K562 (cell line): Measurements from ENCODE around the gene NDUFB7. TPM values are rescaled to one million over a fixed set of nuclear protein-coding genes. Genes with fewer than 3 reads are reported as not detected.

Source experiments
- ATAC-seq: fragments of 200-7000 bp; cut with Tn5 transposase; 3 replicates; pipeline ENCODE4 v1.9.1; 2020; ENCODE audit warnings: moderate library complexity
- BruUV-seq: library from RNA; stranded (reverse); fragments of 400-500 nt; replicated peaks from 2 replicates; lab custom pipeline; 2021; lab: Mats Ljungman, UMichigan
- CTCF ChIA-PET: fragments of 300-600 bp; formaldehyde crosslinking; extraction: SDS; loops from one replicate; lab custom pipeline; 2021; ENCODE audit warnings: low intra/inter-chr PET ratio; lab: Yijun Ruan, JAX
- POLR2A ChIA-PET: fragments of 300-600, 350-650 bp; sonication (Branson Sonifier 250); formaldehyde crosslinking; extraction: SDS; loops from one replicate; lab custom pipeline; 2021; ENCODE audit warnings: antibody characterized with exemption, inconsistent platforms; lab: Yijun Ruan, JAX
- DNase-seq, 4 experiments: peaks; one replicate each; pipeline versions ENCODE4 v3.0.0 to v3.0.0-alpha.2; 2011 to 2018; ENCODE audit warnings: low spot score in 3 of 4, mixed read lengths in 3 of 4; ENCODE audit errors: extremely low read depth in 1 of 4
- FAIRE-seq: peaks from 2 replicates; lab custom pipeline; 2011; peaks lifted over from hg19 to GRCh38; lab: Jason Lieb, UNC
- H2AFZ ChIP-seq: 2 replicates; pipeline ENCODE4 v1.6.0; 2011; ENCODE audit warnings: low read depth, low read length, control low read depth, inconsistent platforms
- H3K27ac ChIP-seq: fragments of 200-600 bp; 3 replicates; pipeline ENCODE4 v1.8.0; 2011; ENCODE audit warnings: low read depth, mild to moderate bottlenecking, control low read depth, inconsistent platforms, low read length, moderate library complexity, mixed read lengths; ENCODE audit errors: extremely low read depth
- H3K27me3 ChIP-seq, 2 experiments: fragments of 300-600 bp in 1 of 2; 2 replicates in 1 of 2; 3 replicates in 1 of 2; pipeline versions ENCODE4 v1.6.0 to v1.8.0; 2011; ENCODE audit warnings: inconsistent platforms in 2 of 2, low read length in 2 of 2, mild to moderate bottlenecking in 1 of 2, mixed read lengths in 1 of 2, moderate library complexity in 1 of 2; ENCODE audit not compliant: control insufficient read depth in 2 of 2, insufficient read depth in 2 of 2
- H3K36me3 ChIP-seq: fragments of 300-600 bp; 3 replicates; pipeline ENCODE4 v1.8.0; 2011; ENCODE audit warnings: mild to moderate bottlenecking, low read length, inconsistent platforms; ENCODE audit not compliant: control insufficient read depth, insufficient read depth
- H3K4me1 ChIP-seq, 2 experiments: fragments of 200-600 bp in 1 of 2; replicated peaks in 1 of 2; 2 replicates in 1 of 2; 3 replicates in 1 of 2; pipeline versions ENCODE4 v1.5.1 to v1.8.0; 2011; ENCODE audit warnings: inconsistent platforms in 2 of 2, low read length in 2 of 2, mild to moderate bottlenecking in 1 of 2, mixed read lengths in 1 of 2, moderate library complexity in 1 of 2; ENCODE audit not compliant: control insufficient read depth in 2 of 2, insufficient read depth in 2 of 2
- H3K4me2 ChIP-seq: 2 replicates; pipeline ENCODE4 v1.6.1; 2011; ENCODE audit warnings: low read length, control low read depth, inconsistent platforms, mixed read lengths; ENCODE audit not compliant: insufficient read depth
- H3K4me3 ChIP-seq: fragments of 200-600 bp; sonication (generic), shearing (Covaris generic); 2 replicates; pipeline ENCODE4 v1.5.1; 2016; ENCODE audit warnings: control low read depth, inconsistent platforms
- H3K79me2 ChIP-seq: fragments of 200-600 bp; 3 replicates; pipeline ENCODE4 v1.8.0; 2011; ENCODE audit warnings: low read length, inconsistent platforms; ENCODE audit not compliant: control insufficient read depth, insufficient read depth
- H3K9ac ChIP-seq, 2 experiments: 2 replicates each; pipeline versions ENCODE4 v1.6.0 to v1.6.1; 2011; ENCODE audit warnings: low read depth in 2 of 2, low read length in 2 of 2, control low read depth in 1 of 2, inconsistent platforms in 1 of 2, mild to moderate bottlenecking in 1 of 2, mixed read lengths in 1 of 2; ENCODE audit not compliant: insufficient read depth in 1 of 2
- H3K9me1 ChIP-seq: one replicate; pipeline ENCODE4 v1.6.0; 2011; ENCODE audit warnings: inconsistent platforms, mild to moderate bottlenecking, low read length, moderate library complexity; ENCODE audit not compliant: control insufficient read depth, insufficient read depth
- H3K9me3 ChIP-seq: replicated peaks from 2 replicates; pipeline ENCODE4 v1.5.1; 2011; ENCODE audit warnings: low read depth, low read length, inconsistent platforms; ENCODE audit not compliant: control insufficient read depth, insufficient read depth
- H4K20me1 ChIP-seq: replicated peaks from 2 replicates; pipeline ENCODE4 v1.6.1; 2011; ENCODE audit warnings: low read length, inconsistent platforms, mixed read lengths; ENCODE audit not compliant: control insufficient read depth, insufficient read depth
- C11orf30 ChIP-seq: fragments of 450-650 bp; IDR thresholded peaks from 2 replicates; pipeline ENCODE4 v1.6.1; 2016; ENCODE audit warnings: low read depth, mild to moderate bottlenecking
- DNMT1 ChIP-seq: fragments of 450-650 bp; IDR thresholded peaks from 2 replicates; pipeline ENCODE4 v1.6.1; 2016; ENCODE audit warnings: antibody characterized with exemption, mild to moderate bottlenecking
- EP400 ChIP-seq: fragments of 450-650 bp; IDR thresholded peaks from 2 replicates; pipeline ENCODE4 v1.6.1; 2017; ENCODE audit warnings: antibody characterized with exemption, mild to moderate bottlenecking, moderate library complexity
- ESRRB ChIP-seq: fragments of 250-450 bp; sonication (Bioruptor Pico); IDR thresholded peaks from 2 replicates; pipeline ENCODE4 v1.5.0; 2020; ENCODE audit warnings: mild to moderate bottlenecking, moderate library complexity, borderline replicate concordance
- FOXA1 ChIP-seq: fragments of 450-650 bp; IDR thresholded peaks from 2 replicates; pipeline ENCODE4 v1.6.1; 2016; ENCODE audit warnings: mild to moderate bottlenecking, borderline replicate concordance
- GTF3C2 ChIP-seq: IDR thresholded peaks from 3 replicates; pipeline ENCODE4 v1.6.1; 2011; ENCODE audit warnings: borderline replicate concordance, mild to moderate bottlenecking, moderate library complexity; ENCODE audit not compliant: insufficient read length; ENCODE audit errors: extremely low read depth
- MAFF ChIP-seq: IDR thresholded peaks from 2 replicates; pipeline ENCODE4 v1.6.1; 2012; ENCODE audit warnings: low read length, improper control_type of control experiment
- MAFG ChIP-seq: fragments of 450-650 bp; conservative IDR thresholded peaks from 2 replicates; pipeline ENCODE4 v1.6.1; 2016; ENCODE audit warnings: missing genetic modification characterization, missing compliant biosample characterization
- PRDM10 ChIP-seq: fragments of 450-650 bp; IDR thresholded peaks from 2 replicates; pipeline ENCODE4 v1.6.1; 2018; ENCODE audit not compliant: partially characterized antibody
- RUNX1 ChIP-seq: sonication (generic); IDR thresholded peaks from 2 replicates; pipeline ENCODE4 v1.6.1; 2016; ENCODE audit warnings: antibody characterized with exemption, low read depth
- ZNF311 ChIP-seq: fragments of 250-450 bp; sonication (Bioruptor Pico); IDR thresholded peaks from 2 replicates; pipeline ENCODE4 v1.4.0; 2020; ENCODE audit warnings: mild to moderate bottlenecking, moderate library complexity
- ZNF316 ChIP-seq: fragments of 450-650 bp; IDR thresholded peaks from 2 replicates; pipeline ENCODE4 v1.6.1; 2016
- WGBS: fragments of 100-300 bp; shearing (Covaris generic); methylation state at CpG from one replicate; pipeline ENCODE4 v1.1.6; 2016; ENCODE audit warnings: low coverage, mixed read lengths; ENCODE audit not compliant: insufficient coverage; ENCODE audit errors: missing lambda C conversion rate; 5-methylcytosine and 5-hydroxymethylcytosine counted together
- in situ Hi-C: fragments of 300-500 bp; cut with MboI; formaldehyde crosslinking; loops from 4 replicates; pipeline ENCODE4 v1.15.0; 2018; ENCODE audit warnings: inconsistent platforms, mixed read lengths
- intact Hi-C: fragments of 100-400 bp; cut with micrococcal nuclease; formaldehyde crosslinking; loops from 2 replicates; pipeline ENCODE4 v1.14.2; 2022
- polyA plus RNA-seq, 8 experiments: library from polyadenylated mRNA; depleted of rRNA in 4 of 8; stranded (reverse) in 5 of 8; unstranded in 3 of 8; fragments of >200 nt; fragmentation: Nextera tagmentation in 2 of 8; fragmentation: Illumina TruSeq in 1 of 8; extraction: Ambion mirVana in 2 of 8; extraction: Trizol in 1 of 8; gene quantifications; 2 replicates each; pipeline versions ENCODE4 v1.2.1 to v1.2.3, GENCODE V29; 2011 to 2014; ENCODE audit warnings: inconsistent platforms in 1 of 8, missing spikeins in 1 of 8
- total RNA-seq, 7 experiments: library from RNA; depleted of rRNA in 6 of 7; stranded (reverse); fragments of >200 nt in 6 of 7; fragmentation: Illumina TruSeq in 2 of 7; extraction: Trizol in 2 of 7; gene quantifications; 2 replicates each; pipeline versions ENCODE4 v1.2.1 to v1.2.3, GENCODE V29; 2011 to 2021; ENCODE audit warnings: low replicate concordance in 1 of 7

NDUFB7 gene
- total and polyA plus RNA-seq, 9 of the 15 experiments (the other 6 are each of a cell fraction or from before 2014, with no cell fraction given): 14.9 to 842 (median 137) TPM

- no peak for TF ChIP-seq PRDM10
- no peak for TF ChIP-seq FOXA1
These were observed 45.4 kb downstream of the NDUFB7 start (continued) for GRCh38 chr19:14526423-14526822.

- Histone ChIP-seq H2AFZ (peak overlapping the region; percentile 64), H3K4me3 (no peak overlapping the region), H3K9me3 (no peaks in the 10 kb centered on the region), H3K9me1 (no peaks in the 10 kb centered on the region), H3K27me3 (no peaks in the 10 kb centered on the region), H3K4me2 (peak overlapping the region; percentile 26), H3K79me2 (peaks cover 13% of the 10 kb centered on the region), H3K9ac (peak overlapping the region in 1 of 2 experiments; percentile 32; a peak in 1 of 4 replicates), H3K36me3 (peaks cover 3% of the 10 kb centered on the region; the same call in 2 of the 3 replicates), H3K4me1 (peaks cover 22 to 46% of the 10 kb centered on the region in 2 experiments; a peak in 4 of 5 replicates), H3K27ac (peak overlapping the region; percentile 11; the same call in 1 of the 3 replicates), H4K20me1 (peaks cover 5% of the 10 kb centered on the region; the same call in 1 of the 2 replicates)
- ATAC-seq: no peak
- WGBS: 34% methylated on average over 6 of the region's 6 CpGs
- POLR2A ChIA-PET: interaction anchor here (0.9 to 1.4 kb wide), 4 partner anchors 9 to 19 kb away, joined by 3 to 6 read pairs (median 4); no protein-coding TSS in a partner anchor
- peak; percentile 17; the same call in 1 of the 2 replicates for TF ChIP-seq MAFF
- TF ChIP-seq DNMT1: no peak
- peak; percentile 60 for TF ChIP-seq C11orf30
- no peak for TF ChIP-seq ESRRB
- no peak for TF ChIP-seq ZNF311
- peak; percentile 60 for TF ChIP-seq MAFG (tag)
- no peak for TF ChIP-seq RUNX1
- TF ChIP-seq EP400: no peak
- peak; percentile 82 for TF ChIP-seq ZNF316
- no peak for TF ChIP-seq GTF3C2
- no peak for DNase-seq
- BruUV-seq: no TSS peak
- in situ Hi-C loops: no loop called here
- no peak for FAIRE-seq
- intact Hi-C loops: no loop called here
- CTCF ChIA-PET: no interaction called here
These were observed 46.1 kb downstream of the NDUFB7 start for GRCh38 chr19:14525729-14526128.
